Measurements from ENCODE around the gene XPR1.

The XPR1 gene

DNA sequence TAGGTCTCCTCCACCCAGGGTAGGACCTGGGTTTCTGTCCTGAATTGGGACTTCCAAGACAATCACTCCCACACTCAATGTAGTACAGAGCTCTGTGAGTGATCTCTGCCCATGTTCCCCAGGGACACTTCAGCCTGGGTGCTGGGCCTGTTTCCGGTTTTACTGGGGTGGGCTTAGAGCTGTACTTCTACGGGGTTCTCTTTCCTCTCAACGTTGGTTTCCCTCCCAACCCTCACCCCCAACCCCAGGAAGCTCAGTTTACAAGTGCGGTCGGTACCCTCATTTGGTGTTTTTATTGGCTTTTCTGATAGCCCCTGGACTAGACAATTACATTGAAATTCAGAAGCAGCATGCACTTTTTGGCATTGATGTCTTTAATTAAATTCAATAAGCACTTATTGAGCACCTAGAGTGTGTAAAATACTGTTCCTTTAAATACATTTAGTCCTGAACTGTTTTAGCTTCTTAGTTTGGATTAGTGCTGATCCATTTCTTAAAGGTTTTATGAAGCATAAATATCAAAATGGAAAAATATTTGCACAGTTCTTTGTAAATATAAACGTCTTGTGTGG lies 542 bp upstream of the XPR1 start:
- peak overlapping the region; percentile 27 for H3K4me2 ChIP-seq (ENCODE audit: low read depth, low read length, poor library complexity, severe bottlenecking)
- TF ChIP-seq, protein P1, sequence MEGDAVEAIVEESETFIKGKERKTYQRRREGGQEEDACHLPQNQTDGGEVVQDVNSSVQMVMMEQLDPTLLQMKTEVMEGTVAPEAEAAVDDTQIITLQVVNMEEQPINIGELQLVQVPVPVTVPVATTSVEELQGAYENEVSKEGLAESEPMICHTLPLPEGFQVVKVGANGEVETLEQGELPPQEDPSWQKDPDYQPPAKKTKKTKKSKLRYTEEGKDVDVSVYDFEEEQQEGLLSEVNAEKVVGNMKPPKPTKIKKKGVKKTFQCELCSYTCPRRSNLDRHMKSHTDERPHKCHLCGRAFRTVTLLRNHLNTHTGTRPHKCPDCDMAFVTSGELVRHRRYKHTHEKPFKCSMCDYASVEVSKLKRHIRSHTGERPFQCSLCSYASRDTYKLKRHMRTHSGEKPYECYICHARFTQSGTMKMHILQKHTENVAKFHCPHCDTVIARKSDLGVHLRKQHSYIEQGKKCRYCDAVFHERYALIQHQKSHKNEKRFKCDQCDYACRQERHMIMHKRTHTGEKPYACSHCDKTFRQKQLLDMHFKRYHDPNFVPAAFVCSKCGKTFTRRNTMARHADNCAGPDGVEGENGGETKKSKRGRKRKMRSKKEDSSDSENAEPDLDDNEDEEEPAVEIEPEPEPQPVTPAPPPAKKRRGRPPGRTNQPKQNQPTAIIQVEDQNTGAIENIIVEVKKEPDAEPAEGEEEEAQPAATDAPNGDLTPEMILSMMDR (IDR thresholded peaks at IDR 0.05; ENCODE audit: insufficient read depth, low read length, poor library complexity, severe bottlenecking) = no peak
- TF ChIP-seq EZH2phosphoT487 (conservative IDR thresholded peaks at IDR 0.05; ENCODE audit: low read length) = no peak
- H3K9me3 ChIP-seq (ENCODE audit: insufficient read depth, low read length) = no peaks in the 10 kb centered on the region
- peak overlapping the region; percentile 49 for H2AFZ ChIP-seq (ENCODE audit: low read depth, low read length, severe bottlenecking)
- no peak overlapping the region for H3K27ac ChIP-seq (ENCODE audit: low read depth, low read length)
- peaks cover 21% of the 10 kb centered on the region; the same call in 1 of the 2 replicates for H3K79me2 ChIP-seq (ENCODE audit: insufficient read depth, low read length)
- H3K4me3 ChIP-seq (ENCODE audit: insufficient read depth, low read length, poor library complexity, severe bottlenecking) = no peak overlapping the region
- no peaks in the 10 kb centered on the region for H3K36me3 ChIP-seq (ENCODE audit: low read length)
- H4K20me1 ChIP-seq (ENCODE audit: low read depth, low read length) = no peaks in the 10 kb centered on the region
- H3K27me3 ChIP-seq (ENCODE audit: low read length) = no peaks in the 10 kb centered on the region
- no peak overlapping the region for H3K9ac ChIP-seq (ENCODE audit: low read length)
- no peaks in the 10 kb centered on the region for H3K9me2 ChIP-seq (replicated peaks; ENCODE audit: insufficient read depth, low read length)
- no peaks in the 10 kb centered on the region for H3F3A ChIP-seq (ENCODE audit: insufficient read depth)

DNA sequence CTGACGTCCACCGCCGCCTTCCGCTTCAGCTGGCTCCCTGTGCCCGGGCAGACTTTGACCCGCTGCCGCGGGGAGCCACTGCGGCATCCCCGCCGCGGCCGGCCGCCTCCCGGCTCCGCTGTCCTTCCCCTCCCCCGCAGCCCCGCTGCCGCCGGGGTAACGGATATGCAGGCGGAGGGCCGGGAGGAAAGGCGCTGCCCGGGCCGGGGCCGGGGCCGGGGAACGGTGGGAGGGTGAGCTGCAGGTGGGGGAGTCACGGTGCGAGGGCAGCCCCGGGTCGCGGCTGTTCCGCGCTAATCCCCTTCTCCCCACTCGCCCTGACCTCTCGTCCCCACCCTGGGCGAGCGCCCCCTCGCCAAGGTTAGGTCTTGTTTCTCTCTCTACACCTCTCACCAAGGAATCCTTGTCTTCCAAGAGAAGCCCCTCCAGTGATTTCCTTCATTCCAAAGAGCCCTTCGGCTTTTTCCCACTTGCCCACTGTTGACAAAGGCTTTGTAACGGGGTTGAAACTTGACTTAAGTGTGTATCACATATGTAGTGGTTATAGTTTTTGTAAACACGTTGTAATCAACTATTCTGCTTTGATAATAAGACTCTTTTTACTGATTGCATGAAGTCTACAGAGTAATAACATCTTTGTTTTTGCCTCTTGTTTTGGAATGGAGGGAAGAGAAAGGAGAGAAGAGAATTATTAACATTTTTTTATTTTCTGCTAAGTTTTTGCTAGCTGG lies 669 bp downstream of the XPR1 start:
- Histone ChIP-seq H2AFZ (ENCODE audit: low read depth, low read length, severe bottlenecking) (peak overlapping the region; percentile 76), H3K9me3 (ENCODE audit: insufficient read depth, low read length) (no peaks in the 10 kb centered on the region), H3K27me3 (ENCODE audit: low read length) (no peaks in the 10 kb centered on the region), H3K27ac (ENCODE audit: low read depth, low read length) (peak overlapping the region; percentile 62), H3K4me3 (ENCODE audit: insufficient read depth, low read length, poor library complexity, severe bottlenecking) (peak overlapping the region; percentile 82), H4K20me1 (ENCODE audit: low read depth, low read length) (no peaks in the 10 kb centered on the region), H3K4me2 (ENCODE audit: low read depth, low read length, poor library complexity, severe bottlenecking) (peak overlapping the region; percentile 84), H3K9me2 (replicated peaks; ENCODE audit: insufficient read depth, low read length) (no peaks in the 10 kb centered on the region), H3K79me2 (ENCODE audit: insufficient read depth, low read length) (peaks cover 22% of the 10 kb centered on the region; the same call in 1 of the 2 replicates), H3F3A (ENCODE audit: insufficient read depth) (no peaks in the 10 kb centered on the region), H3K36me3 (ENCODE audit: low read length) (no peaks in the 10 kb centered on the region), H3K9ac (ENCODE audit: low read length) (peak overlapping the region; percentile 69)
- TF ChIP-seq, protein P1 (IDR thresholded peaks at IDR 0.05; ENCODE audit: insufficient read depth, low read length, poor library complexity, severe bottlenecking) = peak; percentile 45
- no peak for TF ChIP-seq EZH2phosphoT487 (conservative IDR thresholded peaks at IDR 0.05; ENCODE audit: low read length)

GRCh38 chr1:180633057-180634056 lies 1.5 kb downstream of the XPR1 start:
- H2AFZ ChIP-seq (ENCODE audit: low read depth, low read length, severe bottlenecking) = no peak overlapping the region
- peak overlapping the region; percentile 84 for H3K4me2 ChIP-seq (ENCODE audit: low read depth, low read length, poor library complexity, severe bottlenecking)
- H3K79me2 ChIP-seq (ENCODE audit: insufficient read depth, low read length) = peaks cover 22% of the 10 kb centered on the region; the same call in 1 of the 2 replicates
- H3K36me3 ChIP-seq (ENCODE audit: low read length) = no peaks in the 10 kb centered on the region
- no peaks in the 10 kb centered on the region for H3K9me2 ChIP-seq (replicated peaks; ENCODE audit: insufficient read depth, low read length)
- H3K27ac ChIP-seq (ENCODE audit: low read depth, low read length) = no peak overlapping the region
- H3K4me3 ChIP-seq (ENCODE audit: insufficient read depth, low read length, poor library complexity, severe bottlenecking) = peak overlapping the region; percentile 82
- no peaks in the 10 kb centered on the region for H3K27me3 ChIP-seq (ENCODE audit: low read length)
- peak overlapping the region; percentile 69 for H3K9ac ChIP-seq (ENCODE audit: low read length)
- TF ChIP-seq EZH2phosphoT487 (conservative IDR thresholded peaks at IDR 0.05; ENCODE audit: low read length) = no peak
- TF ChIP-seq, protein P1 (IDR thresholded peaks at IDR 0.05; ENCODE audit: insufficient read depth, low read length, poor library complexity, severe bottlenecking) = no peak
- no peaks in the 10 kb centered on the region for H4K20me1 ChIP-seq (ENCODE audit: low read depth, low read length)
- no peaks in the 10 kb centered on the region for H3F3A ChIP-seq (ENCODE audit: insufficient read depth)
- H3K9me3 ChIP-seq (ENCODE audit: insufficient read depth, low read length) = no peaks in the 10 kb centered on the region
